Measurements from ENCODE around the gene C1orf232. TPM values are rescaled to one million over a fixed set of nuclear protein-coding genes. Genes with fewer than 3 reads are reported as not detected.

The C1orf232 gene
- total RNA-seq, 2 experiments from 2014 or later = not detected

GRCh38 chr1:26145960-26146294 lies 22.8 kb downstream of the C1orf232 start:
- Histone ChIP-seq H3K9me2 (ENCODE audit: insufficient read depth, low read length) (no peaks in the 10 kb centered on the region), H3K4me3 (ENCODE audit: low read depth, low read length, poor library complexity, severe bottlenecking) (no peak overlapping the region), H3K4me1 (ENCODE audit: insufficient read depth, low read length, poor library complexity, severe bottlenecking) (no peaks in the 10 kb centered on the region), H2AFZ (ENCODE audit: low read length) (no peak overlapping the region), H4K20me1 (ENCODE audit: insufficient read depth, low read length) (no peaks in the 10 kb centered on the region; the same call in 1 of the 2 replicates), H3K27ac (ENCODE audit: low read depth, low read length, poor library complexity, severe bottlenecking) (no peak overlapping the region), H3K79me2 (ENCODE audit: insufficient read depth, low read depth, low read length) (no peaks in the 10 kb centered on the region), H3K9me3 (ENCODE audit: low read length) (no peaks in the 10 kb centered on the region), H3K36me3 (ENCODE audit: insufficient read depth, low read length) (no peaks in the 10 kb centered on the region), H3K4me2 (ENCODE audit: low read length) (no peak overlapping the region)
- ChIA-PET POLR2A (interaction anchor here (1.1 kb wide), 1 partner anchor 22 kb away, joined by 3 read pairs; no protein-coding TSS in a partner anchor), CTCF (ENCODE audit: unreplicated experiment) (interaction anchor here (1.4 kb wide), 2 partner anchors 19 to 39 kb away, joined by 3 to 5 read pairs; no protein-coding TSS in a partner anchor)
- BruUV-seq (replicated peaks) = no TSS peak
- no peak for DNase-seq (ENCODE audit: low spot score)
- intact Hi-C loops (cut with micrococcal nuclease; ENCODE audit: unreplicated experiment) = loop anchor here (1.0 kb wide), 2 partner anchors 41 to 110 kb away; no protein-coding TSS in a partner anchor
- TF ChIP-seq EZH2phosphoT487 (IDR thresholded peaks at IDR 0.05; ENCODE audit: borderline replicate concordance, low read depth, low read length) = no peak

GRCh38 chr1:26145041-26145959 lies 23.5 kb downstream of the C1orf232 start:
- Histone ChIP-seq H3K9me3 (ENCODE audit: low read length) (no peaks in the 10 kb centered on the region), H2AFZ (ENCODE audit: low read length) (no peak overlapping the region), H3K27ac (ENCODE audit: low read depth, low read length, poor library complexity, severe bottlenecking) (no peak overlapping the region), H3K36me3 (ENCODE audit: insufficient read depth, low read length) (no peaks in the 10 kb centered on the region), H3K79me2 (ENCODE audit: insufficient read depth, low read depth, low read length) (no peaks in the 10 kb centered on the region), H3K4me3 (ENCODE audit: low read depth, low read length, poor library complexity, severe bottlenecking) (no peak overlapping the region), H3K4me2 (ENCODE audit: low read length) (peak overlapping the region; percentile 10; the same call in 1 of the 2 replicates), H3K4me1 (ENCODE audit: insufficient read depth, low read length, poor library complexity, severe bottlenecking) (no peaks in the 10 kb centered on the region), H3K9me2 (ENCODE audit: insufficient read depth, low read length) (no peaks in the 10 kb centered on the region), H4K20me1 (ENCODE audit: insufficient read depth, low read length) (no peaks in the 10 kb centered on the region; the same call in 1 of the 2 replicates)
- POLR2A ChIA-PET = interaction anchor here (1.1 kb wide), 3 partner anchors 22 to 38 kb away, joined by 3 to 10 read pairs (median 3); no protein-coding TSS in a partner anchor
- CTCF ChIA-PET (ENCODE audit: unreplicated experiment) = interaction anchor here (0.5 to 1.4 kb wide), 4 partner anchors 18 to 264 kb away, joined by 3 to 5 read pairs (median 4); no protein-coding TSS in a partner anchor
- BruUV-seq (replicated peaks) = no TSS peak
- TF ChIP-seq EZH2phosphoT487 (IDR thresholded peaks at IDR 0.05; ENCODE audit: borderline replicate concordance, low read depth, low read length) = no peak
- TF ChIP-seq, protein P1, sequence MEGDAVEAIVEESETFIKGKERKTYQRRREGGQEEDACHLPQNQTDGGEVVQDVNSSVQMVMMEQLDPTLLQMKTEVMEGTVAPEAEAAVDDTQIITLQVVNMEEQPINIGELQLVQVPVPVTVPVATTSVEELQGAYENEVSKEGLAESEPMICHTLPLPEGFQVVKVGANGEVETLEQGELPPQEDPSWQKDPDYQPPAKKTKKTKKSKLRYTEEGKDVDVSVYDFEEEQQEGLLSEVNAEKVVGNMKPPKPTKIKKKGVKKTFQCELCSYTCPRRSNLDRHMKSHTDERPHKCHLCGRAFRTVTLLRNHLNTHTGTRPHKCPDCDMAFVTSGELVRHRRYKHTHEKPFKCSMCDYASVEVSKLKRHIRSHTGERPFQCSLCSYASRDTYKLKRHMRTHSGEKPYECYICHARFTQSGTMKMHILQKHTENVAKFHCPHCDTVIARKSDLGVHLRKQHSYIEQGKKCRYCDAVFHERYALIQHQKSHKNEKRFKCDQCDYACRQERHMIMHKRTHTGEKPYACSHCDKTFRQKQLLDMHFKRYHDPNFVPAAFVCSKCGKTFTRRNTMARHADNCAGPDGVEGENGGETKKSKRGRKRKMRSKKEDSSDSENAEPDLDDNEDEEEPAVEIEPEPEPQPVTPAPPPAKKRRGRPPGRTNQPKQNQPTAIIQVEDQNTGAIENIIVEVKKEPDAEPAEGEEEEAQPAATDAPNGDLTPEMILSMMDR (conservative IDR thresholded peaks at IDR 0.05; ENCODE audit: low read length) = peak; percentile 86
- intact Hi-C loops (cut with micrococcal nuclease; ENCODE audit: unreplicated experiment) = loop anchor here (1.0 kb wide), 2 partner anchors 40 to 109 kb away; no protein-coding TSS in a partner anchor
- peak; percentile 83 for DNase-seq (ENCODE audit: low spot score)

- Histone ChIP-seq H3K27ac (ENCODE audit: low read depth, low read length, poor library complexity, severe bottlenecking) (no peak overlapping the region), H3K4me3 (ENCODE audit: low read depth, low read length, poor library complexity, severe bottlenecking) (no peak overlapping the region), H3K9me2 (ENCODE audit: insufficient read depth, low read length) (no peaks in the 10 kb centered on the region), H3K4me2 (ENCODE audit: low read length) (no peak overlapping the region), H3K36me3 (ENCODE audit: insufficient read depth, low read length) (no peaks in the 10 kb centered on the region), H2AFZ (ENCODE audit: low read length) (no peak overlapping the region), H4K20me1 (ENCODE audit: insufficient read depth, low read length) (no peaks in the 10 kb centered on the region; the same call in 1 of the 2 replicates), H3K4me1 (ENCODE audit: insufficient read depth, low read length, poor library complexity, severe bottlenecking) (peaks cover 4% of the 10 kb centered on the region), H3K9me3 (ENCODE audit: low read length) (no peaks in the 10 kb centered on the region), H3K79me2 (ENCODE audit: insufficient read depth, low read depth, low read length) (no peaks in the 10 kb centered on the region)
- no TSS peak for BruUV-seq (replicated peaks)
- TF ChIP-seq, protein P1 (conservative IDR thresholded peaks at IDR 0.05; ENCODE audit: low read length) = no peak
- TF ChIP-seq EZH2phosphoT487 (IDR thresholded peaks at IDR 0.05; ENCODE audit: borderline replicate concordance, low read depth, low read length) = no peak
- DNase-seq (ENCODE audit: low spot score) = no peak
- ChIA-PET CTCF (ENCODE audit: unreplicated experiment) (no interaction called here), POLR2A (interaction anchor here (0.7 to 1.8 kb wide), 3 partner anchors 18 to 253 kb away, joined by 3 to 10 read pairs (median 3); no protein-coding TSS in a partner anchor)
- intact Hi-C loops (cut with micrococcal nuclease; ENCODE audit: unreplicated experiment) = no loop called here
Observed at GRCh38 chr1:26142159-26142558, 26.6 kb downstream of the C1orf232 start.

Measured in OCI-LY7 (cell line).